GF-D8 (cell line): ENCODE measurements around the gene CARD11.
A peak's percentile ranks its signal among the peaks of the same experiment; 100 is the strongest.

Source experiments
- DNase-seq: peaks from one replicate; lab custom pipeline; 2025; lab: John Stamatoyannopoulos, UW

The CARD11 gene

DNA sequence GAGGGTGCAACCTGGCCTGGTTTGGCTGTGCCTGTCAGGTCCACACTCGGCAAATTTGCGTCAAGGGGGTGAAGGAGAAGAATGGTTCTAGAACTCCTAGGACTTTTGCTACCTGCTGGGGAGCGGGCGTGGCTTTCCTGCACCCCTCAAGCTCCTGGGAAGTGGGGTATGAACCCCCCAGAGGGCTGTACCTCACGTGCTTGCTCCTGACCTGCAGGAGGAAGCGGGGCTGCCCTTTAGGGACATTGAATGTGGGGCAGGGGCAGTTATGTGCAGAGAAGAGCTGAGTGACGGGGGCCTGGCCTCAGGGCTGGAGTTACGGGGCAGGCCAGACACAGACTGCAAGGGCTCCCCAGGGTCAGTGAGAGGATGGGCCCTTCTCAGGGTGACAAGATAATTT is 138.2 kb downstream of the CARD11 start:
- no peak for DNase-seq

- DNase-seq: no peak
These were observed 138.6 kb downstream of the CARD11 start for GRCh38 chr7:2905027-2905426.

- DNase-seq: no peak
These were observed 139.5 kb downstream of the CARD11 start for GRCh38 chr7:2904202-2904601.

- DNase-seq: no peak
These were observed 139.9 kb downstream of the CARD11 start for GRCh38 chr7:2903682-2904162.

GRCh38 chr7:2897023-2897422 is 146.6 kb downstream of the CARD11 start:
- no peak for DNase-seq

DNA sequence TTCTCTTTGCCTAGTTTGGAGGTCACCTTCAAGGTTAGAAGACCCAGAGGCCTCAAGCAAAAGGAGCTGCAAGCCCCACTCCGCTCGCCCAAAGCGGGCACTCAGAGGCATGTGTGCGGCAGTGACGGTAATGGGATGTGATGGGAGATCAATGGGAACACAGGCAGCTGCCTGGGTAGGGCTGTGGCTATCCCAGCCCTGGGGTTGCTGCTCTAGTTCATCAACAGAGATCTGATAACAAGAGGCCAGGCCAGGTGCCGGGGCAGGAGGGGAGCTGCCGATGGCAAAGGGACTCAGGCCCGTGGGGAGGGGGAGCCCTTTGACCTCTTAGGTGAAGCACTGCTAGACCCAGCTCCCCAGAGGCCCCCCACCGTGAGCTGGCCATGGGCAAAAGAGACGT is 147.5 kb downstream of the CARD11 start:
- no peak for DNase-seq

- no peak for DNase-seq
These were observed 149.3 kb downstream of the CARD11 start for GRCh38 chr7:2894118-2894940.

GRCh38 chr7:2893411-2893861 is 150.2 kb downstream of the CARD11 start:
- no peak for DNase-seq

GRCh38 chr7:2892549-2892948 is 151.1 kb downstream of the CARD11 start:
- DNase-seq: no peak

GRCh38 chr7:2887816-2888215 is 155.9 kb downstream of the CARD11 start:
- no peak for DNase-seq

- DNase-seq: peak; percentile 52
These were observed 156.8 kb downstream of the CARD11 start for GRCh38 chr7:2886900-2887299.

DNA sequence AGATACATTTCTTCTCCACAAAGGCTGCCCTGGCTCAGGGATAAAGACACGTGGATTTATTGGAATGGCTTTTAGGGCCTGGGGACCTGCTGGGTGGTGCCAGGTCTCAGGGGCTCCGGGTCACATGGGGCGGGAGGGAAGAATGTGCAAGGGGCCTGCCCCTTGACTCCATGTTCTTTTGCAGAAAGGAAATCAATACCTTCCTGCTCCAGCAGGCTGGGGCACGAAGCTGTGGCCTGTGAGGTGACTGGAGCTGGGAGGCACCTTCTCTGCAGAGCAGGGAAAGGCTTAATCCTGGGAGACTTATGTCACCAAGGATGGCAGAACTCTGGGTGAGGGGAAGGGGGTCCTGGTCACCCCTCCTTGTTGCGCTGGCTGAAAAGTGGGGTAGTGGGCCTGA is 157.3 kb downstream of the CARD11 start:
- no peak for DNase-seq

GRCh38 chr7:2884161-2884560 is 159.5 kb downstream of the CARD11 start:
- DNase-seq: no peak

DNA sequence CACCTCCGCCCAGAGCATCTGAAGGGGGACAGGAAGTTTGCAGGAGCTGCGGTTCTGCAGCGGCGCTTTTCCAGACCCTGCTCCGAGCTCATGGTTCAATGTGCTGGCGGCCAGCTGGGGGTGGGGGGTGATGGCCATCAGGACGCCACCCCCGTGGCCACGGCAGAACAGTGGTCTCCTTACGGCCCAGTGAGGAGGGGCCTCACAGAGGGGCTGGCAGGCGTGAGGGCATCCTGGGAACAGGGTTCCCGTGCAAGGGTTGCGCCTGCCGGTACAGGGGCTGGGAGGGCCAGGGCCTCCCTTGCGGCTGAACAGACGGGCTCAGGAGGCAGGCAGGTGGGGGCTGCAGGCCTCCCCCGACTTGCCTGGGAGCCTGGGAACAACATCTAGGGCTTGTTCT is 160.6 kb downstream of the CARD11 start:
- DNase-seq: no peak

GRCh38 chr7:2882111-2882510 is 161.6 kb downstream of the CARD11 start:
- no peak for DNase-seq

DNA sequence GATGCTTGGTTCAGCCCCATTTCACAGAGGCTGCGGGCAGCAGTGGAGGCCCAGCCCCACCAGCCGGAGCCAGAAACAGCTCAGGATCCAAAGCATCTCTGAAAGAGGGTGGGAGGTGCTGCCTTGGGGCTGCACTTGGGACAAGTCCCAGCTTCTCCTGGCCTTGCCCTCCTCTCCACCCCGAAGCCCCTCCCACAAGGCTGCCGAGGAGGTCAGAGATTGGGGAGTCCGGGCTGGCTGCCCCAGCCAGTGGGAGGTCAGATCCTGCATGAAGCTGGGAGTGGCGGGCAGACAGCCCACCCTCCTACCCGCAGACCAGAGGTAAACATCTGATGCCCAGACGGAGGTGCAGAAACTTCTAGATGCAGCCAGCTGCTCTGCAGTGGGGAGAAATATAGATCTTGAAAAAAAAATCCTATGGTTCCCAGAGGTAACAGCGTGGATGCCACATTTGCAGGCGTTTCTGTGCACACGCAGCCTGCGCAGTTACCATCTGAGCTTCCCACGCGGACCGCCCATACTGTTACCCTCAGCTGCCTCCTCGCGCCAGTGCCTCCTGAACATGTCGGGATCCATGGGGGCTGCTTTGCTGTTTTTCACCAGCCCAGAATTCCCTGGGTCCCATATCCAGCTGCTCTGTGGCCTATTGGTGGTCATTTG is 162.7 kb downstream of the CARD11 start:
- no peak for DNase-seq

DNA sequence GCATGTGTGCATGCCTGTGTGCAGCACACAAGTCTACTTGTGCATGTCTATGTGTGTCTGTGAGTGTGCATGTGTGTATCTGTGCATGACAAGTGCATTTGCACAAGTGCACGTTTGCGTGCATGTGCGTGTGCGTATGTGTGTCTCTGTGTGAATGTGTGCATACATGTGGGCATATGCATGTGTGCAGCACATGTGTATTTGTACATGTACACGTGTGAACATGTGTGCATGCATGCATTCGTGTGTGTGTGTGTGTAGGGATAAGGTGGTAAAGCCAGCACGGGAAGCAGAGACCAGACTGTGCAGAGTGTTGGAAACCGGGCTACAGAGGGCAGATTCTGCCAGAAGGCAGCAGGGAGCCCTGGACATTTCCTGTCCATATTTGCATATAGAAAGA is 163.6 kb downstream of the CARD11 start:
- DNase-seq: no peak

- DNase-seq: no peak
These were observed 164.3 kb downstream of the CARD11 start for GRCh38 chr7:2879354-2879753.

GRCh38 chr7:2878306-2878705 is 165.4 kb downstream of the CARD11 start:
- DNase-seq: no peak

GRCh38 chr7:2876031-2876731 is 167.5 kb downstream of the CARD11 start:
- DNase-seq: no peak

GRCh38 chr7:2873686-2874551 is 169.7 kb downstream of the CARD11 start:
- no peak for DNase-seq

GRCh38 chr7:2873146-2873545 is 170.5 kb downstream of the CARD11 start:
- DNase-seq: no peak
